Vein endothelial cell (primary cell): ENCODE measurements around the gene UBE2H. TPM values are rescaled to one million over a fixed set of nuclear protein-coding genes. Genes with fewer than 3 reads are reported as not detected.

ENCODE experiments used
- small RNA-seq: library from RNA; depleted of rRNA; stranded (forward); fragments of <200 nt; gene quantifications from one replicate; pipeline ENCODE3, GENCODE V24; 2012
- total RNA-seq: library from RNA; depleted of rRNA; stranded (reverse); fragments of >200 nt; gene quantifications from 2 replicates; pipeline ENCODE4 v1.2.3, GENCODE V29; 2012

The UBE2H gene
- 78.5 and 83.6 TPM in 2 replicates for total RNA-seq

DNA sequence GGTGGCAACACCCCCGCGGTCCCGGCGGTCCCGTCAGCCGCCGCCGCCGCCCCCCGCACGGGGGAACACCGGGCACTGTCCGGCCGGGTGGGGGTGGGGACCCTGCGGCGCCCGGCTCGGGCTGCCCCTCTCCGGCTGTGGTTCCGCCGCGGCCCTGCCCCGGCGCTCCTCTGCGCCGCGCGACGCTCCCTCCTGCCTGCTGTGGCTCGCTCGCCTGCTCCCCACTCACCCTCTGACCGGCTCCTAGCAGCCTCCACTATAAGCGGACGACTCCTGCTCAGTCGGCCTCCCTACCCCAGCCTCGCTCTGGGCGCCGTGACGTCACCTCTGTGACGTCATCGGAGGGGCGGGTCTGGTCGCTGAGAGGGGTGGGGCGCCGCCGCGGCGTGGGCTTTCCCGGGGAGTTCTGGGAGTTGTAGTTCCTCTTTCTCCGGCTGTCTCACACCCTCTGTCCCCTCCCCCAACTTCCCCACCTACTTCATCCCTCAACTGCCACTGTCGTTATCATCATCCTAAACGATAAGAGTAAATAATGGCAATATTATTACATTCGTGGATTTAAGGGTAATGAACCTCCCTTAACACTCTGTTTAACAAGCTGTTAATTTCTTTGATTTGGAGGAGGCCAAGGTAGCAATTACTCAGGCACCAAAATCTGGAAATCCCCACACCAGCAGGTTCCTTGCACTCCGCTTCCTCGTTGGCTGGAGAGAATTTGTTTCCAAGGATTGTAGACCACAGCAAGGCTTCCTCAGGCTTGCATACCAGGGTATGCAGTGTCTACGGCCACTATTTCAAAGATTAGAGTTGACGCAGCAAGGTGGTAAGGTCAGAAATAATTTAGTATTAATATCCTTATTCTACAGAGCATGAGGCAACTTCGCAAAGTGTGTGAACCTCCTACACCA is at the start of gene UBE2H:
TSS of gene UBE2H (minus strand) at position 308 of the 908 bp plus-strand sequence. CDS start 405 bp downstream, outside the sequence.

Small RNA genes lying within 50 kb of the gene (small RNA-seq; reads per million reads assigned to genes)
- not detected for gene RF00019

Other genes starting within 250 kb of the UBE2H start
- 20.3 and 21.9 TPM in 2 replicates for gene ZC3HC1, start 98.4 kb upstream of the UBE2H start, total RNA-seq
- 25.8 and 30.3 TPM in 2 replicates for gene KLHDC10, start 117.6 kb upstream of the UBE2H start, total RNA-seq